GM18517 (cell line): ENCODE data around the gene RBM14.
"Not testable (repeated sequence)": the region's sequence is repeated elsewhere in the genome, so short reads cannot be mapped to it uniquely, and the experiment has no call there.

Experiments used
- ATAC-seq: cut with Tn5 transposase; IDR thresholded peaks from one replicate; pipeline ENCODE4 v1.9.1; 2021; ENCODE audit warnings: mild to moderate bottlenecking, moderate library complexity; ENCODE audit not compliant: unreplicated experiment

The RBM14 gene

GRCh38 chr11:66631883-66632282 lies 15.5 kb downstream of the RBM14 start:
- ATAC-seq = no peak

GRCh38 chr11:66632952-66633351 lies 16.5 kb downstream of the RBM14 start:
- ATAC-seq = no peak

GRCh38 chr11:66636411-66636810 lies 20.0 kb downstream of the RBM14 start:
- no peak for ATAC-seq

GRCh38 chr11:66637557-66638176 lies 21.2 kb downstream of the RBM14 start:
- ATAC-seq = no peak

GRCh38 chr11:66638177-66639065 lies 22.0 kb downstream of the RBM14 start, which contains the start of gene RBM4:
RBM4 (plus strand) TSS chr11:66638703; CDS start chr11:66639712, 1,009 bp downstream.
- peak; percentile 90 for ATAC-seq

DNA sequence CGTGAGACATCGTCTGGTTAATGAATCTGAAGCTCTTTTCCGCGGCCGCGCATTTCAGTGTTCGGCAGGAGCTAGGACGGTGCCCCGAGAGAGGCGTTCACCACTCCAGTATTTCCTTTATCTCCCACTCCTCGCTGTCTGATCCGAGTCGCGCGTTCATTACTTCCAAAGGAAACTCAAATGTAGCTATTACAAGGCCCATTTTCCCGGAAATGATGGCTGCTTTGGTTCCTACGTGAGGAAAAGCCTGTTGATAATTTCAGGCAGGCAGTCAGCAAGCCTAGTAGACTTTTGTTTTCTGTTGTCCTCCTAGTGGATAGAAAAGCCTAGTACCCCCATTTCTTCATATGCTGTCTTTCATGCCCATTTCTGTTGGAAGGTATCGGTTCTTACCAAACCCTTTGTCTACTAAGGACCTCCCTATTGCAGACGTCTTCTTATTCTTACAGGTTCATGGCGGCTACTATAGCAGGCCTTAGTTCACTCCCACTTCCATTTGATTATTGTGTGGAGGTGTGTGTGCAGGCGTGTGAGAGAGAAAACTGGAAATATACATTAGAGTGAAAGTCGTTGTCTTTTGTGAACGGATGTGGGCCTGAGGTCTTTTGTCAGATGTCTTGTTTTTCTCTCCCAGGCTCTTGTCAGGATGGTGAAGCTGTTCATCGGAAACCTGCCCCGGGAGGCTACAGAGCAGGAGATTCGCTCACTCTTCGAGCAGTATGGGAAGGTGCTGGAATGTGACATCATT lies 22.8 kb downstream of the RBM14 start:
- ATAC-seq = no peak

DNA sequence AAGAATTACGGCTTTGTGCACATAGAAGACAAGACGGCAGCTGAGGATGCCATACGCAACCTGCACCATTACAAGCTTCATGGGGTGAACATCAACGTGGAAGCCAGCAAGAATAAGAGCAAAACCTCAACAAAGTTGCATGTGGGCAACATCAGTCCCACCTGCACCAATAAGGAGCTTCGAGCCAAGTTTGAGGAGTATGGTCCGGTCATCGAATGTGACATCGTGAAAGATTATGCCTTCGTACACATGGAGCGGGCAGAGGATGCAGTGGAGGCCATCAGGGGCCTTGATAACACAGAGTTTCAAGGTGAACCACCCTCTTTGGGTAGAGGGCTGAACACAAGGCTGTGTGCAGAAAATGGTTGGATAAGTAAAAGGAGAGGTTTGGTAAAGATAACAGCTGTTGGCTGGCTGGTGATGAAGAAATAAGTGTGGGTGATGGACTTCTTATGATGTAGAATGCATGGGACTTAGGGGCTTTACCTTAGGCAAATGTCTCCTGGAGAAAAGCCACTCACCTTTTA lies 23.4 kb downstream of the RBM14 start:
- not testable (repeated sequence) for ATAC-seq

GRCh38 chr11:66641834-66642233 lies 25.4 kb downstream of the RBM14 start:
- no peak for ATAC-seq

- no peak for ATAC-seq
Observed at GRCh38 chr11:66643745-66644437, 27.5 kb downstream of the RBM14 start.

DNA sequence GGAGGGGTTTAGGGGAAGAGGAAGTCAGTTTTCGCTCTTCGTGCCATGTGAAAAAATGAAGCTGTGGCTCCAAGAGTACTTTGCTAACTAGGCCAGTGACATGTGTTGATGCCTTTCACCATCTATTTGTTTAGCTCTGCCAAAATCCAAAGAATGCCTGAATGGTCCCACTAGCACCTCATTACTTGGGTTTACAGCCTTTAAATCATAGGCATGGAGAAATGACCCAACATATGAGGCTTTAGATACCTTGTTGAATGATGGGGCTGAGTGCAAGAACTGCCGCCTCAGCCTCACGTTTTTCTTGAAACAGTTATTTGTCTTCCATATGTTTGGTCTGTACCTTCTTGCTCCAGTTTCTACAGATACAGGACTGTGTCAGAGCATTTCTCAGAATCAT lies 30.4 kb downstream of the RBM14 start:
- no peak for ATAC-seq

GRCh38 chr11:66649903-66650302 lies 33.5 kb downstream of the RBM14 start:
- ATAC-seq = no peak

- no peak for ATAC-seq
Observed at GRCh38 chr11:66651016-66651415, 34.6 kb downstream of the RBM14 start.

DNA sequence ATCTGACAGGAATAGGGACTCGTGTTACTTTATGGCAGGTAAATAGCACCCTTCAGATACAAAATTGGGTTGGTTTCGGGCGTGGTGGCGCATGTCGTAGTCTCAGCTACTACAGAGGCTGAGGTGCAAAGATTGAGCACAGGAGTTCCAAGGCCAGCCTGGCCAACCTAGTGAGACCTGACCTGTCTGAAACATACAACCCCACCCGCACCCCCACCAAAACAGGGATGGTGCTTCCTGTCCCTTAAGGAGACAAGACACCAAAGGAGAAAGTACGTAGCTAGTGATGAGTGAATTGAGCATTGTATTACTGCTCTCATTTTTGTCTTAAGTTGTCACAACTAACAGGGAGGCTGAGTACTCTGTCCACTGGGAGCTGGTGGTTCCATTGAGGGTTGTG lies 36.2 kb downstream of the RBM14 start:
- no peak for ATAC-seq

GRCh38 chr11:66653123-66653522 lies 36.7 kb downstream of the RBM14 start:
- no peak for ATAC-seq

DNA sequence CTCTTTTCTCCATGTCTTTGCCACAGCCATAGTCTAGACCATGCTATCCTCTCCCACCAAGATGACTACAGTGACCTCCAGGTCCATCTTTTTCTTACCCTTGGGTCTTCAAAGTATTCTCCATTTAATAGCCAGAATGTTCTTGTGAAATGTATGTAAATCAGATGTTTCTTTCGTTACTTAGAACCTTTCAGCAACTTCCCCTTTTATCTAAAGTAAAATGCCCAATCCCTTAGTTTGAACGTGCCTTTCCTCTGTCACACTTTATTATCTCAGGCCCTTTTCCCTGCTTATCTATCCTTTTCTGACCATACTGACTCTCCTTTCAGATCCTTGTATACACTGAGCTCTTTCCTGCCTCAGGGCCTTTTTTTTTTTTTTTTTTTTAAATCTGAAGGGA lies 43.3 kb downstream of the RBM14 start:
- ATAC-seq = no peak

GRCh38 chr11:66663741-66664296 lies 47.4 kb downstream of the RBM14 start:
- ATAC-seq = no peak

GRCh38 chr11:66665369-66665768 lies 48.9 kb downstream of the RBM14 start:
- ATAC-seq = no peak

- no peak for ATAC-seq
Observed at GRCh38 chr11:66670816-66671215, 54.4 kb downstream of the RBM14 start.

GRCh38 chr11:66674964-66675602 lies 58.7 kb downstream of the RBM14 start:
- no peak for ATAC-seq
